Ovary (tissue), 3 donors: Measurements from ENCODE around the gene HK1.

Source experiments
- CTCF ChIP-seq, 3 donors: fragments of 450-650 bp in 2 of 3; fragments of 200-600 bp in 1 of 3; IDR thresholded peaks; one replicate each; pipeline versions ENCODE4 v1.5.1 to v1.8.0; 2016 to 2022; ENCODE audit warnings: antibody characterized with exemption in 3 of 3, mild to moderate bottlenecking in 1 of 3
- EP300 ChIP-seq: sonication (generic); formaldehyde crosslinking; IDR thresholded peaks from one replicate; pipeline ENCODE4 v1.6.1; 2017; ENCODE audit warnings: antibody characterized with exemption
- POLR2A ChIP-seq: fragments of 450-650 bp; IDR thresholded peaks from one replicate; pipeline ENCODE4 v1.6.1; 2017; ENCODE audit warnings: antibody characterized with exemption, mild to moderate bottlenecking, moderate library complexity
- donor health status: DM: no; HTN: no; CAD: no.

GRCh38 chr10:69426376-69426727 is 148.1 kb downstream of the HK1 start:
- no peak for TF ChIP-seq CTCF (IDR thresholded peaks at IDR 0.05)
- TF ChIP-seq POLR2A, result no peak
- TF ChIP-seq EP300, result no peak
